Measurements from ENCODE around the gene TTLL9.

TTLL9 gene

DNA sequence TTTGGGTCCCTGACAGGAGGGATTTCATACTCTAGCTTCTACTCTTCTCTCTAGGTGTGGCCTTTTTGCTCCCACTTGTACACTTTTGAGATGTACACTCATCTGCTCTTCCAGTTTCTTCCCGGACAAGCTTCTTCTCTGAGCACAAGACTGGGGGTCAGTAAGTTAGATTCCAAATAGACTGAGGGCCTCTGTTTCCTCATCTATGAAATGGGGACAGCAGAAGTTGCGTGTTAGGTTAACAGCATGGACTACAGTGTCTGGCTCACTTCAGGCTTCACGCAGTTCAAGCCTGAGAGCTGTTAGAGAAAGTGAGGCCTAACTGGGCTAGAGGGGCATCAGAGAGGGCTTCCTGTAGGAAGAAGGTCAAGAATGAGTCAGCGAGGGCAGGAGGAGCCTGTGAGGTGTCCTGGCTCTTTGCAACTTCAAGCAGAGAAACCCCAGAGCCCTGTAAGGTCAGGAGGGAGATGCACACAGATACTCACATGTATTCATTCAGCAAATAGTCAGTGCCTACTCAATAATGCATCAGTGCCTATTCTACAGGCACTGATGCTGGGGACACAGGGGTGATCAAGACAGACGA lies 118.1 kb downstream of the TTLL9 start:
- no peak for DNase-seq

GRCh38 chr20:31989030-31989645 lies 118.7 kb downstream of the TTLL9 start:
- DNase-seq, result no peak

GRCh38 chr20:31990641-31991338 lies 120.4 kb downstream of the TTLL9 start:
- DNase-seq, result no peak

DNA sequence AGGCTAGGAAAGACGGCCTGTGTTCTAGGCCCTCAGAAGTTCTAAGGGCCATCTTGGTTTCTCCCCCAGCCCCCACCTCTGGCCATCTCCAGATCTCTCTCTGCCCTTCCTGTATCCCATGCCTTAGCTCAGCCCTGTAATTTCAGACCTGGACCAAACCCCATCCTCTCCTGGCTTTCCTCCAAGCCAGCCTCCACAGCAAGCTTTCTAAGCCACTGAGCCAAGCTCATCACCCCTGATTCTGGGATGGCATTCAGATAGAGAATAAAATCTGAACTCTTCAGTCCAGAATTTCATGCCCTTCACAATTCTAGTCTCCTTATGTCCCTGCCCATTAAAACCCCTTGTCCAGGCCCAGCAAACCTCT lies 120.9 kb downstream of the TTLL9 start:
- DNase-seq, result no peak

DNA sequence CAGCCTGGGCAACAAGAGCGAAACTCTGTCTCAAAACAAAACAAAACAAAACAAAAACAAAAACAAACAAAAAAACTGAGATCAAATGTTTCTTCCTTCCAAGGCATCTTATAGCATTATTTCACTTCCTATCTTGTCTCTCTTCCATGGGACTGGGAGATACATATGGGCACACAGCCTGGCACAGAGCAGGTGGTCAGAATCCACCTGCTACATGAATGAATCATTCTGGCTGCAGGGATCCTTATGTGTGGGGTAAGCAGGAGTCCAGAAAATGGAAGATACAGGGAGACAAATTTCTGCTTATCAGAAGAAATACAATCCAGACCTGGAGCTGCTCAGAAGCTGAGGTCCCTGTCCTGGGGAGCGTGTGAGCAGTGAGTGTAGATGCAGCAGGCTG lies 121.7 kb downstream of the TTLL9 start:
- DNase-seq, result no peak
